Heart left ventricle (tissue), 13 donors: ENCODE results near the gene CRCP.

Experiments
- CTCF ChIP-seq, 12 donors: fragments of 200-600 bp; sonication (generic) in 4 of 12; IDR thresholded peaks; one replicate each; pipeline versions ENCODE4 v1.5.0 to v1.8.0; 2018 to 2022; ENCODE audit warnings: antibody characterized with exemption in 12 of 12, mild to moderate bottlenecking in 5 of 12
- POLR2A ChIP-seq, 2 donors: fragments of 450-650 bp; IDR thresholded peaks; one replicate each; pipeline ENCODE4 v1.6.1; 2017; ENCODE audit warnings: antibody characterized with exemption in 2 of 2, mild to moderate bottlenecking in 2 of 2, moderate library complexity in 2 of 2
- donor health status: ischemic (EF 13 %, LVEDD 7.1; RV severe dilation, severe dysfunction).
- donor health status: DM: no; HTN: yes; CAD: no.
- donor health status: DM: no; HTN: no; CAD: no.
- donor health status: ischemic (EF 25% LVEDD 6.9; RV normal size, moderate dysfunction).
- donor health status: ischemic (EF 25% LVEDD 5.7; RV mildly dilated, moderate dysfunction).
- donor health status: ischemic (EF 35%, LVEDD 5.7; RV mildly dilated, moderate dysfunction).
- donor health status: nonischemic (EF 11% LVEDD 7.7; RV severe dilation, severe dysfunction).
- donor health status: DM: yes; HTN: yes; CAD: no.
- donor health status: PGD.
- donor health status: ischemic (EF 29% LVEDD 5.4; RV normal size, mild dysfunction).
- donor health status: nonischemic (EF 23%, LVEDD 6.1; RV moderate dilation, normal function).

- TF ChIP-seq CTCF (IDR thresholded peaks at IDR 0.05) (no peak), POLR2A (IDR thresholded peaks at IDR 0.05) (no peak)
These were observed 72.3 kb downstream of the CRCP start for GRCh38 chr7:66186991-66187390.
